ELR (cell line): ENCODE data around the gene FBXL17.

ENCODE experiments used
- DNase-seq: peaks from one replicate; pipeline ENCODE4 v3.0.0-alpha.2; 2015; ENCODE audit warnings: low read depth

Gene FBXL17

DNA sequence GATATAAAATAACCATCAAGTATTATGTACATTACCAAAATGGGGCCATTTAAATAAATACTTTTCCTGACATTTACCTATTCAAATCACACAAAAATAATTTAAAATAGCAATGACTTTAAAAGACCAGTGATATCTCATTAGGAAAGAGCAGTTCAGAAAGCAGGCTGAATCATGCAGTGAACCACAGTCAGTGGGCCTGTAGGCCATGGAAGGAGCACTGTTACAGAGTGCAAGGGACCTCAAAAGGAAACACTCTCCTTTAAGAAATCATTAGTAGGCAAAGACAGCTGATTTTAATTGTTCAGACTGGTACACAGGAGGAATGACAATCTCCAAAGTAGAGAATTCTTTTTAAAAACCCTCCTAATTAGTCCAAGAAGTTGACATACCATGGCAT, 427.6 kb downstream of the FBXL17 start:
- DNase-seq, result no peak

DNA sequence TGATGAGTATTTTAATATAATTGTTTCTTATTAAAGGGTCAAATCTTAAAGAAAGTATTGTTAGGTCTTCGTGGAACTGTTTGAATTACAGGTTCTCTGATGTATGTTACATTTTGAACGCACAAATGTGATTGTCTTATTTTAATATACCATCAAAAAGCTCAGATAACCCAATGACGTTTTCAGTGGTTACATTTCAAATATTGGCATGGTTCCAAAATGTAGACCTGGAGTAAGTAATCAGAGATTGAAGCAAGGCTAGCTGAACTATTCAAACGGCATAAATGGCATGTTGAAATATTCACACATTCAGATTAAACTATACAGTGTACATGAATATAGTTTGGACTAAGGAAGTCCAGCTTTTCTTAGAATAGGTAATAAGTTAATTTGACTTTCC, 429.4 kb downstream of the FBXL17 start:
- DNase-seq, result no peak

DNA sequence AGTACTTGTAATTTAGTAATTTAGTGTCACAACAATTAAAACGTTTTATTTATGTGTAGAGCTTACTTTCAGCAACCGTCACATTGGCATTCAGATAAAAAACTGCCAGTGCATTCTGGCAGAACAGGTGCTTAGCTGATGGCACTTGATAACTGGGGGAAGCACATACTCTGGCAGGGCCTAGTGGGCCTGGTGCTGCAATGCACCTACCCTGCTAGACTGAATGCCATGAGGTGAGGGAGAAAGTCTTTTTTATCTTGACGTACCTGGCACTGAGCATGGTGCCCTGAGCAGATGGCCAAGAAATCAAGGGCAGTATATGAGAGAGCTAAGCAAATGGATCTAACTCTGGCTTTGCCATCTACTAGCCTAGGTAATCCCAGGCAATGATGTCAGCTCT, 430.6 kb downstream of the FBXL17 start:
- no peak for DNase-seq

DNA sequence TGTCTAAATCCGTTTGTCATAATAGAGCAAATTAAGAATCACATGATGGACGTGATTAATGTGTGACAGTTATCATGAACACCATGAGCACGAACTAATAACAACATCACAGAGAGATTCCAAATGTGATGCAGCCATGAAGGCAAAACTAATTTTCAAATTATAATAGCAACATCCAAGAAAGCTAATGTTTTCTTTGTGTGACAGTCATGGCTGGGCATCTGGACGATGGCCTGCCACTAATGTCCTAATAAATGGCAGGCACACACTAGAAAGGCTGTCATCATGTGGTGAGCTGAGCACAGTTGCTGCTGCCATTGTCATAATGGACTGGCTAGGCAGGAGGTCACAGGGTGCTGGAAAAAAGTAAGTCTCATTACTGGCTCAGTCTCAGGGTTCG, 431.1 kb downstream of the FBXL17 start:
- DNase-seq, result no peak

DNA sequence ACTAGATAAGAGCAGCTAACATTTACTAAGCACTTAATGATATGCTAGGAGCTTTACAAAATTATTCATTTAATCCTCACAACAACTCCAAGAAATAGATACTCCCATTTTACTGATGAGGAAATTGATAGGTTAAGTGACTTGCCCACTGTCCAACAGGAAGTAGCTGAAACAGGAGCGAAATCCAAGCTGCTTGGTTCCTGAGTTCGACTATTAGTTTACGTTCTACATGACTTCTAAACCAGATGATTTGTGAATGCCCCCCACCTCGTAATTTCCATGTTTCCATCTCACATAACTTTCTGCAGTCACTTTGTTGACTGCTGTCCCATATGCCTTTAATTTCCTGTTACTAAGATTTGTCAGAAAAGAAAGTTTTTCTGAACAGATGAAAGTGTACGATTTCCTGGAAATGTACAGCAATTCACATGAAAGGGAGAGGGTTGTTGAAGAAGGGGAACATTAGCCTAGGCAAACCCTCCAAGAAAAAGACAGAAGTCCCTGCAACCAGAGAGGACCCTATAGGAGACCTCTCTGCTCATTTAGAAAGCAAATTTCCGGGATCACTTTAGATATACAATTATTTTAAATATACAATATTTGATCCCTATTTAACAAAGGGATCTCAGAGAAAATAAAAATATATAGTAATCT, 432.1 kb downstream of the FBXL17 start:
- no peak for DNase-seq

DNA sequence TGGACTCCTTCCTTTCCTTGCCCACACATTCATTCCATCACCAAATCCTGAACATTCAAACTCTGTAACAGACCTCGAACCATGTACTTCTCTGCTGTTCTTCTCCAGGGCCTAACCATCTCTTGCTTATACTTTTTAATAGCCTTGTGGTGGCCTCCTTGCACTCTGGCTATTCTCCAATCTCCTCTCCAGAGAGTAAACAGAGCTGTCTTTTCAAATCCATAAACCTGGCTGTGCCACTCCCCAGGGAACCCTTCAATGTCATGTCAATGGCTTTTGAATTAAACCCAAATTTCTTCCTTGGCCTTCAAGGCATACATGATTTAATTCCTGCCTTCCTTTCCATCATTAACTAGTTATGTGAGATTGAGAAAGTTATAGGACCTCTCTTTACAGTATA, 433.5 kb downstream of the FBXL17 start:
- DNase-seq, result no peak

DNA sequence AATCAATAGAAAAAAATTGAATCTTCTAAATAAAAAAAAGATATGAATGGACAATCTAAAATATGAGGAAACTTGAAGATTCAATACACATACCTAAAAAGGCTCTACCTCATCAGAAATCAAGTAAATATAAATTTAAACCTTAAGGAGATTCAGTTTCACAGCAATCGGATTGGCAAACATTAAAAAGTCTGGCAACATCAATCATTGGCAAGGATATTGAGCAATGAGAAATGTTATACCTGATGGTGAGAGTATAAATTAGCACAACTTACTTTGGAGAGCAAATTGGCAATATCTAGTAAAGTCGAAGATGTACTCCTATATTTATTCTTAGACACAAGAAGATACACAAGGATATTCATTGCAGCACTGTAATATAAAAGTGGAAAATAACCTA, 436.8 kb downstream of the FBXL17 start:
- DNase-seq, result no peak

DNA sequence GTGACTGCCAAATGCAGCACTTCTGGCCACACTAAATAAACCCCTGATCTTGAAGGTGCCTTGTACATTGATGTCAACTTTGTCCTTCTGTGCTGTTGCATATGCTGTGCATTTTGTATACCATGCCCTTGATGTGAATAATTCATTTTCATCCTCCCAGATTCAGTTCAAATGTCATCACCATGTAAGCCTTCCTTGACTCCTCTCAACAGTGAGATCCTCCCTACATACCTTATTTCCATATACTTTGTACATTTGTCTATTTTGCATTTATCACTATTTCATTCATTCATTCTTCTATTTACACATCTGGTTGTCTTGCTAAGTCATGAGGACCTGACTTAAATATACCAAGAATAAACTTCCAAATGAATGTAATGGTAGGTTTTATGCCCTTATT, 438.0 kb downstream of the FBXL17 start:
- no peak for DNase-seq

DNA sequence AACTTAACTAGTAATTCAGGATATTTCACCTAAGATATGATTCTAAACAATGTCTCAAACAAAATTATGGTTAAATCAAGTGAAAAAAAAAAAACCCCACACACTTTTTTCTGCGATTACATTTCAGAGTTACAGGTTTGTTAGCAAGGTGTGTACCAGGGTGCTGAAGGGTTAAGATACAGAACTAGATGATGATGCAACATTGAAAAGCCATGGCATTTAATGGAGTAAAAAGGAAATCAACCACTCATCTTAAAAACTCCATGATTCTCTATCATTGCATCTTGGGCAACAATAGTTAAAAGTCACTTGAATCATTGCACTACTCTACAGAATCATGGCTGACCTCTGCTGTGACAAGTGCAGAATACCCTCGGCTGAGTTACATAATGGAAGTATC, 440.9 kb downstream of the FBXL17 start:
- DNase-seq, result no peak

DNA sequence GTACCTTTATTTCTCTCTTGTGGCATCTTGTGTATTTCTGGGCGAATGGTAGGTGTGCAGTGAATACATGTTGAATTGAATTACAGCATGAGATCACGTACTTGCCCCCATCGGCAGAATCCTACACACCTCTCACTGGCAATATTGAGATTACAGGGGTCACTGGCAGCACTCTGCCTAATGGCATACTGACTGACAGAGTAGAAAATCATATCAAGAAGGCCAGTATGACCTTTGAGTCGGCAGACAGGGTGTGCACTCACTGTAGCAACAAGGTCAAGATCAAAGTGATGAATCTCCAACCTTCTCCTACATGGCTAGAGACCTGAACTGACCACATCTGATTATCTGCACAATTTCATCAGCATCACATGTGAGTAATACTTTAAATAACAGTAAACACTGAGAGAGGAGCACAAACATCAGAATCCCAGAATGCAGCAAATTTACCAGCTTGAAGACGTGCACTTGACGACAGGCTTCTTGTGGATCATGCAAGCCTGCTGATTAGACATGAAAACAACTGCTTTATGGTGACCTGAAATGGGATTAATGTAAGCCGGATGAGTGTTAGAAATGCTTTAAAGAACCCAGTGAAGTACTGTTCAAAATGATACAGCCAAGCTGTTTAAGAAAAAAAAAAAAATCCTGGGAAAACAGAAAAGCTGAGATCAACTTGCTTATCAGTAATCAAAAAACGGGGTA, 444.1 kb downstream of the FBXL17 start:
- no peak for DNase-seq

DNA sequence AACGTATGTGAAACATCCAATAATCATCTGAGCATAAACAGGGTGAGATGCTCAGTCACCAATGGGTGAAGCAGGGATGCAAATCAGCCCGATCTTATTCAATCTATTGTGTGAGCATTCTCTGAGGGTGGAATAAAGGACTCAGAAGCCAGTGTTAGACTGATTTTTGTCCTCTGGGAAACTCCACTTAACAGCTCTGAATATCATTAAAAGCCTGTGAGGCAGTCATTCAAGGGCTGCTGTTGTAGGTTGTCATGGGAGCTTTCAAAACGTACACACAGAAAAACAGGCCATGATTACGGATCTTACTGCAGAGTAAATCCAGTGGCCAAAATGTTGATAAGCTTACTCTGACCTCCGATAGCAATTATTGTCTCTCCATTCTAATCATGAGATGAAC, 444.7 kb downstream of the FBXL17 start:
- no peak for DNase-seq

DNA sequence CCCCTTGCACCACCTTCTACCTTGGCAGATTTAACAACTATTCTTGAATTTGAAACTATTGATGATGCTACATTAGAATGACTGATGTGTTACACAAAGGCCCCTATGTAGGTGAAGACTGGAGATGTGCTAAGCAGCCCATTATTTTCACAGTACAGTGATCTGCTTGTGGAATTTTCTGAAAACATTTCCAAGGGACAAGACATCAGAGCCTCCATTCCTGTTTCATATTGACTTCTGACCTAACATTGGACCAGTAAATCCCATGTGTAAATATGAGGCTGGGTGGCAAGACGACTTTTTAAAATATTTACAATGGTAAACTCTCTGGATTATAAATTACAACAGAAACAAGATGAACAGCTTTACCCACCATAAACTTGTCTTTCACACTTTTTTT, 445.4 kb downstream of the FBXL17 start:
- DNase-seq, result no peak

DNA sequence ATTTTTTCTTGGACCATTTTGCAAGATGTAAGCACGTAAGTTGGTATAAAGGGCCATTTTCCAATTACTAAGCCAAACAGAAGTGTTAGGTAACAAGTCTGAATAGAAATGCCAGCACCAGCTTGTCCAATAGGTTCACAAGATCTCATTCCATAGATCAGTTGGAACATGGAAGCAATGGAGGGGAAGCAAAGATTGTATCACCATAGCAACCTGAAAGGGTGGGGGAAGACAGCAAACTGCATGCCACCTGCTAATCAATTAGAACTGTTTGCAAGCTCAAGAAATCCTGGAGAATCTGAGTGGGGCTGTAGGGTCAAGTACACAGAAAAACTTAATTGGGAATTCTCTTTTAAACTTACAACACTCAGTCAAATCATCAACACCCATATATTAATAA, 446.3 kb downstream of the FBXL17 start:
- no peak for DNase-seq

DNA sequence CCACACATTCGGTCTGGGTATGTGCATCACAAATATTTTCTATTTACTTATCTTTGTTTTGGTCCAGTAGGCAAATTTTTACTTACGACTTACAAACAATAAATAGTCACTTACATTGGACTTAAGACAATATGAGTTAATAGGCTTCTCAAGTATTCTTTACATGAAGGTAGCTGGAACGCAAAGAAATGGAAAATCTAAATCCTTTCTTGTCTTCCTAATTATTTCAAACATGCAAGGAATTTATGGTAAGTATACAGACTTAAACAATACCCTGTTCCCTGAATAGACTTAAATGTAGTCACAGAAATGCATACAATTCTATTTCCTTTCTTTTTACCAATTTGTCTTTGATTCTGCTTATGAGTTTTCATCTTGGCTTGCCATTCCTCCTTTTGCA, 448.6 kb downstream of the FBXL17 start:
- DNase-seq, result no peak

DNA sequence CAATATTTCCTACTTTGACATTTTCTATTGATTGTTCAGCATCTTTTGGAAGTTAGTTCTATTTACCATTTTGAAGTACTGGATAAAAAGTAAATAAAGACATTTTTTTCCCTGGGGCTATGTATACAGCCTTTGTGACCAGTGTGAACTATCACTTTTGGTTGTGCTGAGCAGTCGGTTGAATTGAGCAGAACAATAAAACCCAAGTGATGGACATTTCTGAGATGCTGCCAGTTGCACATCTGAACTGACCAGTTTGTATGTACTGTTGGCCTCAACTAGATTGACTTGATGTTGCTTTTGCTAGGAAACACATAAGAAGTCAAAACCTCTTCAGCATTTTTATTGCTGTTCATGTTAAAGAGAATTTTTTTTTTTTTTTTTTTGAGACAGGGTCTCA, 451.0 kb downstream of the FBXL17 start:
- no peak for DNase-seq

DNA sequence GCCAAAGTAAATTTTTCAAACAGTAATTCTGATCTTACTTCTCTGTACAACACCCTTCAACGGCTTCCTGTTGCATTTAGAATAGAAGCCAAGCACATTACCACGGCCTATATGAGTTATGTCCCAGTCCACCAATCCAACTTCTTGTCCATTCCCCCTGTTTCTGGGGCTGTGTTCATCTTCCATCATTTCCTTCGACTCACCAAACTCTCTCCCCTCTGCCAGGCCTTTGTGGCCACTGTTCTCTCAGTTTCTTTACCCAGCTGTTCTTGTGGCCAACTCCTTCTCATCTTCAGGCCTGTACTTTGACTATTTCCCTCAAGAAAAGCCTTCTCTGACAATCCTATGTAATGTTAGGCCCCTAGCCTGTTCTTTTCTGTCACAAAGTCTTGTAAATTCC, 451.8 kb downstream of the FBXL17 start:
- DNase-seq, result no peak

DNA sequence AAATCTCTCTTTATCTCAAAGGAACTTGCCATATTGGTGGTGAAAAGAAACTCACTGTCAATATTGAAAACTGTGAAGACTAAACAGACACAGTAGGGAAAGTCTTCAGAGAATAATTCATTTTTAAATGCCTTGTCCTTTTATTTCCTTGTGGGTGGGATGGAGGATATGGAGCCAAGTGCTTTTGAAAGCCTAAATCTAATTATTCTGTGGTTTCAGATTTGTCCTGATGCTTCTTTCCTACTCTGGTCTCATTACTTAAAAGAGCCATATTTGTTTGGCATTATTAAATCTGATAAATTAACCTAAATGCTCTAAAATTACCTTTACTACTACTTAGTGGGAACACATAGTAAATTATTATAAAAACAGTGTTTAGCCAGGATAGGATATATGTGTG, 452.8 kb downstream of the FBXL17 start:
- DNase-seq, result no peak

DNA sequence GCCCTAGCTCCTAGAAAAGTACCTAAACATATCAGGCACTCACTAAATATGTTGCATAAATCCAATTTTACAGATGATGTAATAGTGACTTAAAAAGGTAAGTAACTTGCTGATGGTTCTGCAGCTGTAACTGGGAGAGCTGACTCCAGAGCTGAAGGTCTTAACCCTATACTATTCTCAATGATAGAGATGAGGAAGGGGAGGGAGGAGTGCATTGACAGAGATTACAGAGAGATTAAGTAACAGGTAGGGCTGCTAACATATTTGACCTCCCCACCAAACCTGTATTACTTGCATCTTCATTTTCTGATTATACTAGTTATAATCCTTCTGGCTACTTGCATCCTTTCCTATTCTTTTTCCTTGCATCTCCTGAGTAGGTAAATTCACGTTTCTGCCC, 455.8 kb downstream of the FBXL17 start:
- no peak for DNase-seq

DNA sequence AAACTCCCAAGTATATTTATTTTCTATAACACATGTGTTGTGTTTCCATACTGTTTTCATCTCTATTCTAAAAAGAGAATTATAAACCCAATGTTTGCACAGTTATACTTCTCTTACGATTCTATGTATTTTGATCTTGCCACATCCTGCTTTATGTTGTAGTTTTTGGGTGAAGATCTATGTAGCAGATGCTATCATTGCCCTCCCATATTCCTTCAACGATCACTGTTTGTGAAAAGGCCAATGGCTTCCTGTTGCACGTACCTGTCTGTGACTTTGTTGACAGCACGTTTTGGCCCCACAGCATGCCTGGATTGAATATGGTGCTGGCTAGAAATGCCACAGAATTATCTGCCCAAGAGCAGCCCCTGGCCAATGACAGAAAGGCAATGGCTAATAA, 456.7 kb downstream of the FBXL17 start:
- DNase-seq, result no peak

DNA sequence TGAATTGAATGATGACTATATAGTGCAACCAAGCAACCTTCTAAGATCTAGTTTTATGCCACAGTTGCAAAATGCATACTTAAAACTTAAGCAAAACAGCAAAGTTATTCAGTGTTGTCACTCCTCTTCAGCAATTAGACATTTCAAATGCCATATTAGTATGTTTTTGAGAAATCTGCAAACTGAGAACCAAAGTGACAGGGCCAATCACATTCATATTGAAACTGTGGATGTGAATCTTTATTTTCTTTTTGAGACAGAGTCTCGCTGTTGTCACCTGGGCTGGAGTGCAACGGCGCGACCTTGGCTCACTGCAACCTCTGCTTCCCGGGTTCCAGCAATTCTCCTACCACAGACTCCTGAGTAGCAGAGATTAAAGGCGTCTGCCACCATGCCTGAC, 461.9 kb downstream of the FBXL17 start:
- no peak for DNase-seq

DNA sequence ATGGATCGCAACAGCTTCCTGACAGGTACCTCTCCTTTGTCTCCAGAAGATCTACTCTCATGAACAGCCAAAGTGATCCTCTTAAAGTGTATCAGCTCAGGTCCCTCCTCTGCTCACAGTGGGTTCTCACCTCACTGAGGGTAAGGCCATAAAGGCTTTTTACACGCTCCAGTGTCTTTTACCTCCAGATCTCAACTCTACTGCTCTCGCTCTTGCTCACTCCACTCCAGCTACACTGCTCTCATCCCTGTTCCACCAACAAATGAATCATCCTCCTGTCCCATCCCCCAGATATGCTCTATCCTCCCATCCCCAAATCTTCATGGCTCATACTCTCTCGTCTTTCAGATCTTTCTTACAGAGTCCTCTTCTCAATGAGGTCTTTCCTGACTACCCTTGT, 462.5 kb downstream of the FBXL17 start:
- DNase-seq, result no peak

DNA sequence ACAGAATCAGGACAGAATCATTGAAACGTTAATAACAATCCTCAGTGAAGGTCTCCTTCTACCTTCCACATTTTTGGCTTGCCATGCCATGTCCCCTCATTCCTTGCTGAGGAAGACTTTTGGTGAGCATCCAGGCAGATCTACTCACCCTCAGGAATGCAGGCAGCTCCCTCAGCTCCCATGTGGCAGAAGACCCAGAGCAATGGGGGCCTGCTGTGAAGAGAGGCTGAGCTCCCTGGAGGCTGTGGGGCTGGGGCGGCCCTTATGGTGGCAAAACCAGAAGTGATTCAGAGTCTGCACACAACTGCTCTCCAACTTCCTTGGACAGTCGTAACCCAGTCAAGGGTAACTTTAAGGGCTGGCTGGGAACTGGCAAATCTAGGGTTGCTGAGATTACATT, 463.9 kb downstream of the FBXL17 start:
- DNase-seq, result no peak

DNA sequence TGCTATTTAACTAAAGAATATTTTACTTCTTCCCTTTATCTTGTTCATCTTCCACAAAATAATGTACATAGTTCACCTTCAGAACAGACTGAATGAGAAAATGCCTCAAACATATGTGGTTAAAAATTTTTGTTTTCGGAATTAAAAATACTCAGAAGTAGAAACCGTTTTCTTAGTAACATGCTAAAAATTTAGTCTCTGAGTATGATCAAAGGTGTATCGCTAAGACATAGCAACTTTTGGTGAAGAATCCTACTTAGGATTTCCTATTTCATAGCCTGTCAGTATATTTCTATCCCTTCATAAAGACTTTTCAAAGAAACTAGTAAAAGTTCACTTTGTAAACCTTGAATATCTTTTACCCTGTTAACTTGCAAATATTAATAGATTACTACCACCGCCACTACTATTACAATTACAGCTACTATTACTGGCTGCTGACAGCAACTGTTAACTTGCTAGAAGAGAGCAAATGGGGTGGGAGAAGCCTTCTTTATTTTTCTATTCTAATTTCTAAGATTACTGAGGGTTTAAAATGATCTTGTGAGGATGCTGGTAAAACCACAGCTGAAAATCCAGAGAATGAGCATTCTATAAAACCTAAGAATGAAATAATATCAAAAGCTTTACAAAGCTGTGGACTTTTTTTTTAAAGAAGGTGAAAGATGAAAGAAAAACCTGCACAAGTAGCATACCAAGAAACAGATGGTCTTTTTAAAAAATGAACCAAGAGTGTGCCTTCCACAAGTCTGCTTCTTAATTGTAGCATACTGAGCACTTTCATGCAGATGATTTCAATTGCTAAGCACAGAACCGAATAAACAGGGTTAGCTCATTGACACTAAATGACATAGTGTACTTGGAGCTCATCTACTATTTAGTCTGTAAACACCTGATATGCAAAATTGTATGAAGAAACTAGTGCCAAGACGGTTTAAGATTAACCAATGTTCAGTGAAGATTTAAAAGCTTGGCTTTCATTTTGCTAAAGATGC, 464.9 kb downstream of the FBXL17 start:
- no peak for DNase-seq
